H1 (cell line): ENCODE measurements around the gene PTPRT. TPM values are rescaled to one million over a fixed set of nuclear protein-coding genes. Genes with fewer than 3 reads are reported as not detected.

Experiments
- CTCF ChIA-PET: fragments of 300-600 bp; sonication (Branson Sonifier 250); formaldehyde crosslinking; loops from one replicate; lab custom pipeline; 2021; ENCODE audit not compliant: partially characterized antibody; lab: Charles Lee
- POLR2A ChIA-PET: fragments of 300-600 bp; sonication (Branson Sonifier 250); formaldehyde crosslinking; loops from one replicate; lab custom pipeline; 2021; ENCODE audit warnings: inconsistent platforms; ENCODE audit not compliant: partially characterized antibody; lab: Charles Lee
- DNase-seq, 2 experiments: peaks; one replicate each; pipeline versions ENCODE4 v3.0.0 to v3.0.0-alpha.2; 2010 to 2022; ENCODE audit warnings: low spot score in 2 of 2, low read depth in 1 of 2, mixed read lengths in 1 of 2
- FAIRE-seq: peaks from 2 replicates; lab custom pipeline; 2011; peaks lifted over from hg19 to GRCh38; lab: Jason Lieb, UNC
- H2AFZ ChIP-seq: 2 replicates; pipeline ENCODE4 v1.8.1; 2012; ENCODE audit warnings: low read length, inconsistent platforms
- H2AK5ac ChIP-seq: 2 replicates; pipeline ENCODE4 v1.6.1; 2013; ENCODE audit warnings: low read depth, low read length
- H2BK120ac ChIP-seq: replicated peaks from 2 replicates; pipeline ENCODE3; 2013; ENCODE audit warnings: low read depth, low read length, inconsistent platforms
- H2BK12ac ChIP-seq: 2 replicates; pipeline ENCODE4 v1.6.1; 2013; ENCODE audit warnings: low read depth, low read length
- H2BK15ac ChIP-seq: 2 replicates; pipeline ENCODE4 v1.6.1; 2013; ENCODE audit warnings: low read length
- H2BK20ac ChIP-seq: 2 replicates; pipeline ENCODE4 v1.6.1; 2013; ENCODE audit warnings: low read length
- H2BK5ac ChIP-seq: 2 replicates; pipeline ENCODE4 v1.6.1; 2013; ENCODE audit warnings: low read depth, low read length
- H3K14ac ChIP-seq: 2 replicates; pipeline ENCODE4 v1.6.1; 2013; ENCODE audit warnings: inconsistent platforms; ENCODE audit not compliant: insufficient read length
- H3K18ac ChIP-seq: 2 replicates; pipeline ENCODE4 v1.6.1; 2013; ENCODE audit warnings: low read length; ENCODE audit errors: extremely low read depth
- H3K23ac ChIP-seq: 2 replicates; pipeline ENCODE4 v1.6.1; 2013; ENCODE audit warnings: inconsistent platforms; ENCODE audit not compliant: insufficient read length
- H3K23me2 ChIP-seq: 2 replicates; pipeline ENCODE4 v1.6.1; 2013; ENCODE audit warnings: low read depth, low read length
- H3K27ac ChIP-seq: 2 replicates; pipeline ENCODE4 v1.6.1; 2011; ENCODE audit warnings: low read depth, low read length, inconsistent platforms
- H3K27me3 ChIP-seq, 4 experiments: replicated peaks in 1 of 4; 1 replicate in 1 of 4; 2 replicates in 3 of 4; pipeline versions ENCODE4 v1.6.1 to v1.8.1; 2011 to 2013; ENCODE audit warnings: low read length in 3 of 4, mild to moderate bottlenecking in 3 of 4, inconsistent platforms in 2 of 4, mixed read lengths in 2 of 4, moderate library complexity in 1 of 4; ENCODE audit not compliant: control insufficient read depth in 3 of 4, insufficient read depth in 3 of 4; ENCODE audit errors: extremely low read depth in 1 of 4
- H3K36me3 ChIP-seq, 4 experiments: 2 replicates each; pipeline versions ENCODE4 v1.6.1 to v1.8.1; 2011 to 2013; ENCODE audit warnings: mild to moderate bottlenecking in 4 of 4, low read length in 3 of 4, moderate library complexity in 2 of 4, control low read depth in 1 of 4, inconsistent platforms in 1 of 4; ENCODE audit not compliant: insufficient read depth in 4 of 4, control insufficient read depth in 2 of 4
- H3K4ac ChIP-seq: replicated peaks from 2 replicates; pipeline ENCODE3; 2013; ENCODE audit warnings: low read length, low read depth, mixed read lengths, inconsistent platforms; ENCODE audit not compliant: insufficient read length
- H3K4me1 ChIP-seq, 4 experiments: replicated peaks in 1 of 4; 1 replicate in 1 of 4; 2 replicates in 3 of 4; pipeline versions ENCODE4 v1.6.1 to v1.8.1; 2011 to 2013; ENCODE audit warnings: low read length in 3 of 4, inconsistent platforms in 2 of 4, mixed read lengths in 1 of 4; ENCODE audit not compliant: insufficient read depth in 4 of 4, control insufficient read depth in 3 of 4
- H3K4me2 ChIP-seq, 2 experiments: 2 replicates each; pipeline versions ENCODE4 v1.6.1 to v1.8.1; 2011 to 2013; ENCODE audit warnings: low read depth in 2 of 2, low read length in 2 of 2, control low read depth in 1 of 2, inconsistent platforms in 1 of 2, mild to moderate bottlenecking in 1 of 2; ENCODE audit not compliant: insufficient read depth in 1 of 2
- H3K4me3 ChIP-seq, 4 experiments: fragments of 200-600, 300-600 bp in 1 of 4; sonication (generic), shearing (Covaris generic), sonication (Bioruptor Twin) in 1 of 4; 2 replicates each; pipeline versions ENCODE4 v1.5.1 to v1.8.1; 2011 to 2016; ENCODE audit warnings: low read length in 4 of 4, low read depth in 3 of 4, control low read depth in 2 of 4, inconsistent platforms in 2 of 4, mild to moderate bottlenecking in 2 of 4, mixed read lengths in 1 of 4, moderate library complexity in 1 of 4; ENCODE audit not compliant: insufficient read depth in 2 of 4; ENCODE audit errors: extremely low read depth in 1 of 4
- H3K56ac ChIP-seq: replicated peaks from 2 replicates; pipeline ENCODE3; 2013; ENCODE audit warnings: low read depth, mild to moderate bottlenecking, mixed read lengths, low read length, inconsistent platforms; ENCODE audit not compliant: insufficient read length
- H3K79me1 ChIP-seq: 2 replicates; pipeline ENCODE4 v1.6.1; 2013; ENCODE audit warnings: low read depth, low read length, control low read depth
- H3K79me2 ChIP-seq, 2 experiments: 2 replicates each; pipeline versions ENCODE4 v1.6.1 to v1.8.1; 2012 to 2013; ENCODE audit warnings: low read length in 2 of 2, mild to moderate bottlenecking in 2 of 2, inconsistent platforms in 1 of 2; ENCODE audit not compliant: insufficient read depth in 2 of 2, control insufficient read depth in 1 of 2
- H3K9ac ChIP-seq, 4 experiments: replicated peaks in 1 of 4; 1 replicate in 1 of 4; 2 replicates in 3 of 4; pipeline versions ENCODE4 v1.6.1 to v1.8.1; 2011 to 2013; ENCODE audit warnings: low read depth in 3 of 4, low read length in 3 of 4, control low read depth in 2 of 4, mild to moderate bottlenecking in 2 of 4, moderate library complexity in 2 of 4, inconsistent platforms in 1 of 4; ENCODE audit errors: extremely low read depth in 1 of 4
- H3K9me3 ChIP-seq, 2 experiments: 2 replicates each; pipeline versions ENCODE4 v1.6.1 to v1.8.1; 2012 to 2013; ENCODE audit warnings: mild to moderate bottlenecking in 2 of 2, moderate library complexity in 2 of 2, control low read depth in 1 of 2, inconsistent platforms in 1 of 2, low read depth in 1 of 2, low read length in 1 of 2, mixed read lengths in 1 of 2; ENCODE audit not compliant: insufficient read depth in 2 of 2
- H4K20me1 ChIP-seq, 2 experiments: replicated peaks in 1 of 2; 2 replicates each; pipeline versions ENCODE3 to v1.8.1; 2011 to 2013; ENCODE audit warnings: inconsistent platforms in 2 of 2, low read length in 2 of 2, mild to moderate bottlenecking in 1 of 2; ENCODE audit not compliant: insufficient read depth in 2 of 2, control insufficient read depth in 1 of 2
- H4K5ac ChIP-seq: 2 replicates; pipeline ENCODE4 v1.6.1; 2013; ENCODE audit warnings: low read length, low read depth, mixed read lengths, inconsistent platforms; ENCODE audit not compliant: insufficient read length
- H4K8ac ChIP-seq: 2 replicates; pipeline ENCODE4 v1.8.0; 2013; ENCODE audit warnings: mild to moderate bottlenecking, moderate library complexity, low read length, inconsistent platforms; ENCODE audit not compliant: insufficient read depth; ENCODE audit errors: extremely low read depth
- H4K91ac ChIP-seq: replicated peaks from 2 replicates; pipeline ENCODE3; 2013; ENCODE audit warnings: low read length, mixed read lengths, inconsistent platforms; ENCODE audit not compliant: insufficient read length
- NANOG ChIP-seq: IDR thresholded peaks from 2 replicates; pipeline ENCODE4 v1.6.1; 2011; ENCODE audit warnings: low read length, low read depth, mild to moderate bottlenecking, inconsistent platforms; ENCODE audit not compliant: insufficient read depth, poor library complexity, severe bottlenecking
- POLR2AphosphoS5 ChIP-seq: IDR thresholded peaks from 2 replicates; pipeline ENCODE4 v1.6.1; 2011; ENCODE audit warnings: low read depth, low read length
- SIN3A ChIP-seq, 2 experiments: IDR thresholded peaks in 1 of 2; conservative IDR thresholded peaks in 1 of 2; 2 replicates each; pipeline ENCODE4 v1.6.1; 2011 to 2012; ENCODE audit warnings: low read length in 2 of 2, improper control_type of control experiment in 1 of 2, low read depth in 1 of 2, mild to moderate bottlenecking in 1 of 2
- SP2 ChIP-seq: IDR thresholded peaks from 2 replicates; pipeline ENCODE4 v1.6.1; 2012; ENCODE audit warnings: mild to moderate bottlenecking, low read length, inconsistent platforms
- TAF1 ChIP-seq: IDR thresholded peaks from 2 replicates; pipeline ENCODE4 v1.6.1; 2011; ENCODE audit warnings: mild to moderate bottlenecking, low read depth, low read length
- WGBS, 2 experiments: shearing (Covaris generic) in 1 of 2; methylation state at CpG; one replicate each; pipeline versions ENCODE4 v1.1.6 to v1.1.7; 2013 to 2015; ENCODE audit warnings: low lambda C conversion rate in 2 of 2, mixed read lengths in 2 of 2, inconsistent platforms in 1 of 2, low coverage in 1 of 2, missing lambda C conversion rate in 1 of 2; ENCODE audit not compliant: insufficient replicate concordance in 2 of 2, insufficient coverage in 1 of 2, insufficient read length in 1 of 2; ENCODE audit errors: extremely low coverage in 1 of 2, missing lambda C conversion rate in 1 of 2; 5-methylcytosine and 5-hydroxymethylcytosine counted together
- polyA plus RNA-seq, 7 experiments: library from polyadenylated mRNA; depleted of rRNA in 3 of 7; stranded (reverse) in 5 of 7; unstranded in 2 of 7; fragments of >200 nt in 5 of 7; fragments of 200-250 nt in 2 of 7; gene quantifications; 1 replicate in 5 of 7; 2 replicates in 1 of 7; 4 replicates in 1 of 7; pipeline versions ENCODE4 v1.2.1 to v1.2.3, GENCODE V29; 2011 to 2013; ENCODE audit warnings: missing spikeins in 2 of 7, mixed read lengths in 2 of 7
- total RNA-seq: library from RNA; stranded (reverse); fragmentation: NEBNext Ultra II Directional; extraction: Animal tissue kit (Norgen Biotek cat#: 25700); gene quantifications from 2 replicates; pipeline ENCODE4 v1.2.1, GENCODE V29; 2021
- TF ChIP-seq, protein P1 (sequence below): IDR thresholded peaks from 2 replicates; pipeline ENCODE4 v1.6.1; 2011; ENCODE audit warnings: low read length, improper control_type of control experiment

PTPRT gene
- total and polyA plus RNA-seq, 2 of the 8 experiments (the other 6 are each of a cell fraction or from before 2014, with no cell fraction given): 0.33 to 1.8 TPM

DNA sequence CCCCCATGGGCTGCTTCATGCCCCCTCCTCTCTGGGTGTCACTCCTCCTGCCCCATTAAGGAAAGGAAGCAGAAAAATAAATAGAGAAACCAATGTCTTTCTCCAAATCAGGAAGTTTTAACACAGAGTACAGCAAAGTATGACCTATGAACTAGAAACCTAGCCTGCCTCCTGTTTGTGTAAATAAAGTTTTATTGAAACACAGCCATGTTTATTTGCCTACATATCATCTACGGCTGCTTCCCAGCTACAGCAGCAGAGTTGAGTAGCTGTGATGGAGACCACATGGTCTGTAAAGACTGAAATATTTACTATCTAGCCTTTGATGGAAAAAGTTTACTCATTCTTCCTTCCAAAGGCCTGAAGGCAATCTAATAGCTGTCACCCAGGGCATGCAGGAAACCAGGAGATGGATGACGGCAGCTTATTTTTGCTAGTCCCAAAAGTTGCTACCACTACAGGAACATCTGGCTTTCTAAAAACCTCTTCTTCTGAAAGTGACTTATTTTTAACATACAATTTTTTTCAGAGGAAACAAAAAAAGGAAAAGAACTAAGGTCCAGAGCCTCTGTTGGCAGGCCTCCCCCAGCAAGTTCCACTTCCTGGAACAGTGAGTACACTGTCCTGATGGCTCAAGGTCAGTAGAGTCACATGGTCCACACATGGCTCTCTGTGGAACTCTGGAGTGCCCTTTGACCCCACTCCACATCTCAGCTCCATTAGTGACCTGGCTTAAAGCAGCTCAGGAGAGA is 287.8 kb downstream of the PTPRT start:
- Histone ChIP-seq H3K9ac (no peak overlapping the region), H3K14ac (no peak overlapping the region), H3K23ac (no peak overlapping the region), H2BK15ac (no peak overlapping the region), H3K79me1 (no peaks in the 10 kb centered on the region), H3K79me2 (no peaks in the 10 kb centered on the region), H3K9me3 (no peaks in the 10 kb centered on the region), H2BK5ac (no peak overlapping the region), H3K27me3 (no peaks in the 10 kb centered on the region), H3K27ac (no peak overlapping the region), H2AK5ac (no peak overlapping the region), H4K20me1 (no peaks in the 10 kb centered on the region), H2AFZ (no peak overlapping the region), H2BK12ac (no peak overlapping the region), H2BK120ac (no peak overlapping the region), H3K4ac (no peak overlapping the region), H3K4me3 (no peak overlapping the region), H2BK20ac (no peak overlapping the region), H4K8ac (no peak overlapping the region), H4K5ac (no peak overlapping the region), H3K4me2 (no peak overlapping the region), H3K4me1 (no peaks in the 10 kb centered on the region), H4K91ac (no peak overlapping the region), H3K36me3 (no peaks in the 10 kb centered on the region), H3K56ac (no peak overlapping the region), H3K23me2 (no peaks in the 10 kb centered on the region), H3K18ac (no peak overlapping the region)
- ChIA-PET POLR2A (no interaction called here), CTCF (interaction anchor here (0.6 to 1.2 kb wide), 2 partner anchors 11 to 1885 kb away, joined by 3 read pairs; no protein-coding TSS in a partner anchor)
- 96% methylated on average over 2 of the region's 2 CpGs; no CpG with 5 or more reads in 1 of the 2 experiments for WGBS, 2 experiments
- FAIRE-seq: no peak
- DNase-seq: no peak
- TF ChIP-seq SP2: no peak
- no peak for TF ChIP-seq POLR2AphosphoS5
- no peak for TF ChIP-seq NANOG
- TF ChIP-seq, protein P1, sequence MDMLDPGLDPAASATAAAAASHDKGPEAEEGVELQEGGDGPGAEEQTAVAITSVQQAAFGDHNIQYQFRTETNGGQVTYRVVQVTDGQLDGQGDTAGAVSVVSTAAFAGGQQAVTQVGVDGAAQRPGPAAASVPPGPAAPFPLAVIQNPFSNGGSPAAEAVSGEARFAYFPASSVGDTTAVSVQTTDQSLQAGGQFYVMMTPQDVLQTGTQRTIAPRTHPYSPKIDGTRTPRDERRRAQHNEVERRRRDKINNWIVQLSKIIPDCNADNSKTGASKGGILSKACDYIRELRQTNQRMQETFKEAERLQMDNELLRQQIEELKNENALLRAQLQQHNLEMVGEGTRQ: no peak
- no peak for TF ChIP-seq SIN3A (conservative IDR thresholded peaks at IDR 0.05 in 1 of 2, IDR thresholded peaks at IDR 0.05 in 1 of 2; ENCODE audit: low read depth in 1 of 2, low read length in 2 of 2)
- TF ChIP-seq TAF1: no peak
